H9 (cell line): Measurements from ENCODE around the gene TMPRSS6. TPM values are rescaled to one million over a fixed set of nuclear protein-coding genes. Genes with fewer than 3 reads are reported as not detected.

Experiments
- DNase-seq: peaks from one replicate; pipeline ENCODE4 v3.0.0-alpha.2; 2017
- H2AFZ ChIP-seq: one replicate; pipeline ENCODE4 v1.6.1; 2013; ENCODE audit warnings: mild to moderate bottlenecking, low read length, control low read depth, moderate library complexity
- H2AK5ac ChIP-seq: 2 replicates; pipeline ENCODE4 v1.6.1; 2013; ENCODE audit warnings: low read length, control low read depth, mixed read lengths; ENCODE audit not compliant: insufficient read length
- H2BK120ac ChIP-seq: one replicate; pipeline ENCODE4 v1.6.1; 2013; ENCODE audit warnings: low read depth, mild to moderate bottlenecking, low read length, control low read depth, inconsistent platforms; ENCODE audit not compliant: poor library complexity, severe bottlenecking
- H2BK12ac ChIP-seq: 2 replicates; pipeline ENCODE4 v1.6.1; 2013; ENCODE audit warnings: low read length, control low read depth, mixed read lengths, low read depth; ENCODE audit not compliant: insufficient read length
- H2BK15ac ChIP-seq: 2 replicates; pipeline ENCODE4 v1.6.1; 2013; ENCODE audit warnings: low read depth, low read length, control low read depth
- H2BK20ac ChIP-seq: one replicate; pipeline ENCODE4 v1.6.1; 2013; ENCODE audit warnings: low read depth, mild to moderate bottlenecking, low read length, control low read depth, inconsistent platforms; ENCODE audit not compliant: poor library complexity, severe bottlenecking
- H2BK5ac ChIP-seq: 2 replicates; pipeline ENCODE4 v1.6.1; 2013; ENCODE audit warnings: low read length, control low read depth, mixed read lengths; ENCODE audit not compliant: insufficient read length
- H3K14ac ChIP-seq: 2 replicates; pipeline ENCODE4 v1.6.1; 2013; ENCODE audit warnings: low read length, control low read depth; ENCODE audit not compliant: insufficient read depth
- H3K18ac ChIP-seq: 2 replicates; pipeline ENCODE4 v1.6.1; 2013; ENCODE audit warnings: low read depth, mild to moderate bottlenecking, mixed read lengths, low read length, control low read depth; ENCODE audit not compliant: insufficient read length
- H3K23ac ChIP-seq: 2 replicates; pipeline ENCODE4 v1.6.1; 2013; ENCODE audit warnings: low read length, control low read depth, mixed read lengths, low read depth; ENCODE audit not compliant: insufficient read length
- H3K23me2 ChIP-seq: 2 replicates; pipeline ENCODE4 v1.6.1; 2013; ENCODE audit warnings: low read depth, mild to moderate bottlenecking, mixed read lengths, low read length, control low read depth; ENCODE audit not compliant: insufficient read length, poor library complexity, severe bottlenecking
- H3K27ac ChIP-seq: 2 replicates; pipeline ENCODE4 v1.5.1; 2013; ENCODE audit warnings: low read length, control low read depth, mixed read lengths, low read depth; ENCODE audit not compliant: insufficient read length
- H3K27me3 ChIP-seq: 2 replicates; pipeline ENCODE4 v1.6.1; 2013; ENCODE audit warnings: low read length, control low read depth, inconsistent platforms; ENCODE audit not compliant: insufficient read depth
- H3K4ac ChIP-seq: 2 replicates; pipeline ENCODE4 v1.6.1; 2013; ENCODE audit warnings: low read depth, mild to moderate bottlenecking, control low read depth, inconsistent platforms, low read length, moderate library complexity
- H3K4me1 ChIP-seq: 2 replicates; pipeline ENCODE4 v1.6.1; 2013; ENCODE audit warnings: low read length, control low read depth, inconsistent platforms; ENCODE audit not compliant: insufficient read depth
- H3K4me2 ChIP-seq: 2 replicates; pipeline ENCODE4 v1.6.1; 2013; ENCODE audit warnings: low read length, control low read depth, mixed read lengths; ENCODE audit not compliant: insufficient read length, insufficient read depth
- H3K56ac ChIP-seq: 2 replicates; pipeline ENCODE4 v1.6.1; 2013; ENCODE audit warnings: low read depth, mild to moderate bottlenecking, mixed read lengths, low read length, control low read depth; ENCODE audit not compliant: insufficient read length
- H3K79me1 ChIP-seq: 2 replicates; pipeline ENCODE4 v1.6.1; 2013; ENCODE audit warnings: low read depth, mild to moderate bottlenecking, moderate library complexity, low read length, control low read depth, inconsistent platforms; ENCODE audit not compliant: insufficient read depth, poor library complexity, severe bottlenecking
- H3K79me2 ChIP-seq: 2 replicates; pipeline ENCODE4 v1.6.1; 2013; ENCODE audit warnings: low read length, control low read depth, inconsistent platforms; ENCODE audit not compliant: insufficient read depth
- H3K9ac ChIP-seq: 2 replicates; pipeline ENCODE4 v1.6.1; 2013; ENCODE audit warnings: low read length, control low read depth, mixed read lengths; ENCODE audit not compliant: insufficient read length; ENCODE audit errors: extremely low read depth
- H3K9me3 ChIP-seq: one replicate; pipeline ENCODE4 v1.6.1; 2013; ENCODE audit warnings: low read depth, low read length, inconsistent platforms; ENCODE audit not compliant: control insufficient read depth
- H3T11ph ChIP-seq: one replicate; pipeline ENCODE4 v1.6.1; 2013; ENCODE audit warnings: mild to moderate bottlenecking, low read length, control low read depth, inconsistent platforms
- H4K20me1 ChIP-seq: one replicate; pipeline ENCODE4 v1.6.1; 2013; ENCODE audit not compliant: control insufficient read depth, insufficient read length, insufficient read depth
- H4K5ac ChIP-seq: 2 replicates; pipeline ENCODE4 v1.6.1; 2013; ENCODE audit warnings: low read depth, mild to moderate bottlenecking, mixed read lengths, low read length, control low read depth; ENCODE audit not compliant: insufficient read length
- H4K8ac ChIP-seq: replicated peaks from 2 replicates; pipeline ENCODE4 v1.6.1; 2013; ENCODE audit warnings: low read length, control low read depth, mixed read lengths, low read depth; ENCODE audit not compliant: insufficient read length
- H4K91ac ChIP-seq: 2 replicates; pipeline ENCODE4 v1.6.1; 2013; ENCODE audit warnings: low read depth, mild to moderate bottlenecking, moderate library complexity, mixed read lengths, low read length, control low read depth; ENCODE audit not compliant: insufficient read length
- H3K27ac Mint-ChIP-seq, 3 experiments: 2 replicates in 2 of 3; 3 replicates in 1 of 3; pipeline ENCODE4 v1.8.0; 2020 to 2021; ENCODE audit warnings: mixed read lengths in 3 of 3, mild to moderate bottlenecking in 1 of 3, moderate library complexity in 1 of 3
- H3K27me3 Mint-ChIP-seq: 2 replicates; pipeline ENCODE4 v1.8.0; 2021; ENCODE audit warnings: low read depth, mild to moderate bottlenecking, moderate library complexity, mixed read lengths
- H3K36me3 Mint-ChIP-seq, 3 experiments: 2 replicates in 2 of 3; 3 replicates in 1 of 3; pipeline ENCODE4 v1.8.0; 2020 to 2021; ENCODE audit warnings: low read depth in 3 of 3, mixed read lengths in 3 of 3; ENCODE audit not compliant: insufficient read depth in 1 of 3
- H3K4me1 Mint-ChIP-seq, 2 experiments: 2 replicates each; pipeline ENCODE4 v1.8.0; 2020; ENCODE audit warnings: mixed read lengths in 2 of 2
- H3K4me3 Mint-ChIP-seq, 2 experiments: 2 replicates in 1 of 2; 3 replicates in 1 of 2; pipeline ENCODE4 v1.8.0; 2020 to 2021; ENCODE audit warnings: mild to moderate bottlenecking in 2 of 2, mixed read lengths in 2 of 2, moderate library complexity in 1 of 2
- H3K9me3 Mint-ChIP-seq, 2 experiments: 2 replicates in 1 of 2; 3 replicates in 1 of 2; pipeline ENCODE4 v1.8.0; 2020; ENCODE audit warnings: mild to moderate bottlenecking in 2 of 2, mixed read lengths in 2 of 2, moderate library complexity in 1 of 2
- CTCF ChIP-seq: fragments of 200-600 bp; sonication (generic); conservative IDR thresholded peaks from 3 replicates; pipeline ENCODE4 v1.8.0; 2021; ENCODE audit warnings: antibody characterized with exemption, mild to moderate bottlenecking
- WGBS: extraction: QIAGEN DNeasy Blood & Tissue Kit; methylation state at CpG from one replicate; pipeline ENCODE4 v1.1.7; 2013; ENCODE audit warnings: missing lambda C conversion rate, low lambda C conversion rate, mixed read lengths; ENCODE audit not compliant: insufficient read length; ENCODE audit errors: extremely low coverage; 5-methylcytosine and 5-hydroxymethylcytosine counted together
- total RNA-seq: library from RNA; stranded (reverse); gene quantifications from 2 replicates; pipeline ENCODE4 v1.2.1, GENCODE V29; 2021

Gene TMPRSS6
- total RNA-seq, 1 experiment from 2014 or later: not detected

GRCh38 chr22:37091994-37092393, 17.5 kb downstream of the TMPRSS6 start:
- Histone ChIP-seq H4K91ac (no peak overlapping the region), H2BK120ac (no peak overlapping the region), H2BK20ac (no peak overlapping the region), H3K23ac (no peak overlapping the region), H3K4ac (no peak overlapping the region), H4K8ac (no peak overlapping the region), H3K79me1 (no peaks in the 10 kb centered on the region), H3K4me1 (no peaks in the 10 kb centered on the region), H4K20me1 (no peaks in the 10 kb centered on the region), H2BK12ac (no peak overlapping the region), H3K27ac (no peak overlapping the region), H3K27me3 (peaks cover 8% of the 10 kb centered on the region; the same call in 1 of the 2 replicates), H3K9ac (no peak overlapping the region), H3K79me2 (no peaks in the 10 kb centered on the region), H3T11ph (no peak overlapping the region), H2AFZ (no peak overlapping the region), H3K18ac (no peak overlapping the region), H3K56ac (no peak overlapping the region), H3K14ac (no peak overlapping the region), H2BK5ac (no peak overlapping the region), H2BK15ac (no peak overlapping the region), H2AK5ac (no peak overlapping the region), H4K5ac (no peak overlapping the region), H3K4me2 (no peak overlapping the region), H3K9me3 (no peaks in the 10 kb centered on the region), H3K23me2 (no peaks in the 10 kb centered on the region)
- Mint-ChIP-seq H3K27ac (no peak overlapping the region), H3K36me3 (no peaks in the 10 kb centered on the region), H3K27me3 (peaks cover 59% of the 10 kb centered on the region), H3K4me3 (no peak overlapping the region; a peak in 1 of 5 replicates), H3K4me1 (peaks cover 10 to 18% of the 10 kb centered on the region in 2 experiments), H3K9me3 (no peaks in the 10 kb centered on the region)
- no peak for TF ChIP-seq CTCF
- WGBS: no CpG with 5 or more reads among the region's 7 CpGs
- no peak for DNase-seq
